ENCODE data around the gene TASP1.

DNA sequence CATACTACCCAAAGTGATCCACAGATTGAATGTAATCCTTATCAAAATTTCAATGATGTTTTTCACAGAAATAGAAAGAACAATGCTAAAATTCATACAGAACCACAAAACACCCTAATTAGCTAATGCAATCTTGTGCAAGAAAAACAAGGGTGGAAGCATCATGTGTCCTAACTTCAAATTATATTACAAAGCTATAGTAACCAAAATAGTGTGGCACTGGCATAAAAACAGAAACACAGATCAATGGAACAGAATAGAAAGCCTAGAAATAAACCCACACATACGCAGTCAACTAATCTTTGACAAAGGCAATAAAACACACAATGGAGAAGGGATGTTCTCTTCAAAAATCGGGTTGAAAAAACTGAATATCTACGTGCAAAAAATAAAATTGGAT lies 131.1 kb downstream of the TASP1 start:
- TF ChIP-seq ZNF274 (IDR thresholded peaks at IDR 0.05; ENCODE audit: low read depth, low read length) (no peak), YY1 (IDR thresholded peaks at IDR 0.05; ENCODE audit: insufficient read depth, insufficient read length) (no peak), SUZ12 (IDR thresholded peaks at IDR 0.05; ENCODE audit: extremely low read depth, insufficient read depth, insufficient read length) (no peak)

All from NT2/D1 (cell line).